NCI-H187 treated with DMSO at 0.1 percent for 48 hours (cell line): Measurements from ENCODE around the gene PARP11.

Source experiments
- DNase-seq: peaks from one replicate; lab custom pipeline; 2025; lab: John Stamatoyannopoulos, UW

The PARP11 gene

GRCh38 chr12:3770891-3771290, 102.3 kb downstream of the PARP11 start:
- DNase-seq = no peak

DNA sequence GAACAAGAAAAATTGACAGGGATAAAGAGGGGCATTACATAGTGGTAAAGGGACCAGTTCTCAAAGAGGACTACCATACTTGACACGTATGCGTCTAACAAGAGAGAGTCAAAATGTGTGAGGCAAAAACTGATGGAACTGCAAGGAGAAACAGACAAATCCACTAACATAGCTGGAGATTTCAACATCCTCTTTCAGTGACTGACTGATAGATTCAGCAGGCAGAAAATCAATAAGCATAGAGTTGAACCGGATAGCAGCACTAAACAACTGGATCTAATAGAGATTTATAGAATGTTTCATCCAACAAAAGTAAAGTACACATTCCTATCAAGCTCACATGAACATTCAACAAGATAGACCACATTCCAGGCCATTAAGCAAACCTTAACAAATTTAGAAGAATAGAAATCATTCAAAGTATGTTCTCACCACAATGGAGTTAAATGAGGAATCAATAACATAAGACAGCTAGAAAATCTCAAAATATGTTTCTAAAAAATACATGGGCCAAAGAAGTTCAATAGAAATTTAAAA, 104.2 kb downstream of the PARP11 start:
- DNase-seq = no peak

DNA sequence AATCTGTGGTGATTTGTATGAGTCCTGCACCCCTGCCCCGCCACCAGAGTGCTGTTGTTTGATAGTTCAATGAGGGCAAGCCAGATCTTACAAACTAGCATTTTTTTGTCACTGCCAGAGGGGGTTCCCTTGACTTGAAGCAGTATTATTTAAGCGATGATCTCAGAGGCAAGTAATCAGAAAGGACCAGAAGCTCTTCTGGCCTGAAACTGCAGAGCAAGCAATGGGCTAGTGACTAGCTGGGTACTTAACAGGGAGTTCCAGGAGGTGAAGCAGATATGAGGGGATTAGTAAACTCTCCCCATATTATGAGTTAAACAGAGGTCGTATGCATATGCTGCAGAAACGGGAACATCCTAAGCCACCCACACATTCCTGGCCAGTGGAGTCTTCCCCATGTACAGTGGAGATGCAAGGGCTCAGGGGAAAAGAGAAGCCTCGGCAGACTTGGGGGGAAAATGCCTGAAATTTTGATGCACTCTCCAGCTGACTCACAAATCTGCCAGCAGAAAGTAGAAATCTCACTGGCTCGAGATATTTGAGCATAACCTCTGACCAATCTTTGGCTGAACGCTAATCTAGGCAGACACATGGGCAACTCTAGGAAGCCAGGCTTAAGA, 112.0 kb downstream of the PARP11 start:
- no peak for DNase-seq

DNA sequence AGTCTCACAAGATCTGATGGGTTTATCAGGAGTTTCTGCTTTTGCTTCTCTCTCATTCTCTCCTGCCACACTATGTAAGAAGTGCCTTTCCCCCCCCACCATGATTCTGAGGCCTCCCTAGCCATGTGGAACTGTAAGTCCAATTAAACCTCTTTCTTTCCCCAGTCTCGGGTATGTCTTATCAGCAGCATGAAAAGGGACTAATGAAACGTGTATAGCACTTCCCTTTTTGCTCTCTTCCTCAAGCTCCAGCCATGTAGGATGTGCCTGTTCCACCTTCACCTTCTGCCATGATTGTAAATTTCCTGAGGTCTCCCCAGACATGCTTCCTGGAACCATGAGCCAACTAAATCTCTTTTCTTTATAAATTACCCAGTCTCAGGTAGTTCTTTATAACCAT, 113.3 kb downstream of the PARP11 start:
- DNase-seq = no peak
